DMS153 (cell line): ENCODE measurements around the gene SLC49A4.

Source experiments
- DNase-seq: peaks from one replicate; lab custom pipeline; 2025; lab: John Stamatoyannopoulos, UW

SLC49A4 gene

DNA sequence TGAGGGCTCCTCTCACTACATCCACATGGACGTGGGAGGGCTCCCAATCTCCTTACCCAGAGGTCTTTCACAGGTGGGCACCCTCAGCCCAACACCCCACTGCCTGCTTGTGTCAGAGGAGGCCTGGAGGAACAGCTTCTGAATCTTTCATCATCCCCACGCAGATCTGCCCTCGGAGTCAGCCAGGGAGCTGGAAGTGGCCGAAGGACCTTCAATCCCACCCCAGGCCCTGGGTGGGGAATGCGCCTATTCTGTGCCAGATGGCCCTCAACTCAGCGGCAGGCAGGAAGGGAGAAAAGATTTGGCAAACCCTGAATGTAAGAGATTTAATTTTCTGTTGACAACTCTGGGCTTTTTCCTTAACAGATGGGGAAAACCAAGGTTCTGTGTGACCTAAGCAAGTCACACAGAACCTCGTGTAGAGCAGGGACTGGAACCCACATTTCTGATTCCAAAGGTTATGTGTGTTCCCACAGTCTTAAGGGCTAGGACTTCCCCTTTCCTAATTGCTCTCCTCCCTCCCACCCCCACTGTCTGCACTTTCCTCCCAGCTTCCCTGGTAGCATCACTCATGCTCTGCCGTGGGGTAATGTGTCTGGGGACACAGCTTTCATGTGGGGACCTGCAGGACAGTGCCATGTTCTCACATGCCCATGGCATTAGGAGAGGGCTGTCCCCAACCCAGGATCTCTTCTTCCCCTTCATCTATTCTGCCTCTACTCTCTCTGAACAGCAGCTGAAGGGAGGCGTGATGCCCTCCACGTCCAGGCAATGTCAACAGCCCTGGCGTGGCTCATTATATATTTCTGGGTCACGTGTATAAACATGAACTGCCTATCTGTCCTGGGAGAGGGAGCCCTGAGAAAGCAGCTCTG lies 134.6 kb downstream of the SLC49A4 start:
- DNase-seq, result no peak

DNA sequence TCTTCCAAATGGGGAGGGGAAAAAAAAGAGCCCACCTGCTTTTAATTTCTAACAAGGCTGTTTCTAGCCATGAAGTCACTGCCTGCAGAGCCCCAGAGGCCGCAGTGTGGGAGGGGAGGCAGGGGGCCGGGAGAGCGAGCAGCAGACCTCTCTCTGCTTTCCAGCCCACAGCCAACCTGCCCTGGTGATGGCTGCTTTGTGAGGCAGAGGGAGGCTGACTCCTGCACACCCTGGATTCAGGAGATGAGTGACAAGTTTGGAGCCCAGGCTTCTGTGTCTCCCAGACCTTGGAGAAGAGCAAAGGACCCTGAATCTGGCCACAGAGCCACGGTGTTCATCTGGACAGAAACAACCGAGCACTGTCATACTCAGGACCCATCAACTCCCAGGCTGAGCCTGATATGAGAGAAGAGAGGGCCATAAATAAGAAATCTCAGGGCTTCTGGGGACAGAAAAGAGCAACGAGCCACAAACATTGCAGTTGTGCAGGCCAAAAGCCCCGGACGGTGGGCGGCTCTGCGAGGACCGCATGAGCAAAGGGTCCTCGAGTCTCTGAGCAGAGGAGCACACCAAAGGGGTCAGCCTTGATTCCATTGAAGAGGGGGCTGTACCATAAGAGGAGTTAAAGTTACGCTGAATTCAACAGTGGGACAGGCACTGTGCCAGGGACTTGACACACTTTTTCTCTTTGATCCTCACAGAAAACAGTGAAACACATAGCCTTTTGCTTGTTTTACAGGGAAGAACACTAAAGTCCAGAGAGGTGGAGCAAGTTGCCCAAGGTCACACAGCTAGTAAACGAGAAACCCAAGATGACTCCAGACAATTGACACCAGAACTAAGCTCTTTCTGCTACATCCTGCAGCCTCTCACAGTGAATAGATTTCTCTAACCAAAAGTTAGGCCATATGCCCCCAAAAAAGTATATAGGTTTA lies 135.5 kb downstream of the SLC49A4 start:
- no peak for DNase-seq
